ENCODE results near the gene CYFIP2. TPM values are rescaled to one million over a fixed set of nuclear protein-coding genes. Genes with fewer than 3 reads are reported as not detected.
A peak's percentile ranks its signal among the peaks of the same experiment; 100 is the strongest.

CYFIP2 gene
- total and polyA plus RNA-seq, 2 of the 13 experiments (the other 11 are each of a cell fraction or from before 2014, with no cell fraction given) = 22.6 to 30.3 TPM

DNA sequence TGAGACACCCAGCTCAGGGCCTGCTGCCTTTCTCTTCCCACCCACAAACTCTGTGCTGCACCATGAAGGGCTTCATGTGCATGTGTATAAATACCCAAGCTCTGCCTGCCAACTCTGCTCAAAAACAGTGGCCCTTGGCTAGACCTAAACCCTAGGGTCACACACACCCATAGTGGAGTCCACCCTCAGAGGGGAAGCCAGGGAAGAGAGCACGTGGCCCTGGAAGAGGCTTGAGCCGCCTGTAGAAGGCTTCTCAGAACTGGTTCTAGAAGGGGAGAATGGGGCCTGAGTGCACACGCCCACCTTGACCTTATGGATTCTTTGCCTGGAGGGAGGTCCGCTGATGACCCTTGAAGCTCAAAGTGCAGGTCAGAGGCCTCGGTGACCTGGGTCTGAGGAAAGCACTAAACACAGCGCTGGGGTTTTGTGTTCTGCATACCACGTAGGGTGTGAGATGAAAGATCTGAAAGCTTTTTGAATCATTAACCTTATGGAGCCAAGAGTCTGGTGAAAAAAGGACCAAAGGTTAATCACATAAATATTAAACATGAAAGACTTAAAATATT, 60.6 kb downstream of the CYFIP2 start:
- Histone ChIP-seq H3K36me3 (replicated peaks in 1 of 2; ENCODE audit: control insufficient read depth in 1 of 2, insufficient read depth in 2 of 2, low read length in 2 of 2) (peaks cover 12 to 27% of the 10 kb centered on the region in 2 experiments), H3K27ac (ENCODE audit: extremely low read length, insufficient read depth, low read length) (peak overlapping the region; percentile 68), H2AFZ (ENCODE audit: low read length) (no peak overlapping the region), H3K4me3 (replicated peaks in 1 of 3; ENCODE audit: insufficient read depth in 1 of 3, low read depth in 2 of 3, low read length in 3 of 3) (no peak overlapping the region), H4K20me1 (ENCODE audit: insufficient read depth, low read length) (no peaks in the 10 kb centered on the region), H3K9me3 (ENCODE audit: low read length) (no peaks in the 10 kb centered on the region), H3K4me1 (ENCODE audit: insufficient read depth, low read length) (peaks cover 36% of the 10 kb centered on the region), H3K27me3 (ENCODE audit: control insufficient read depth in 1 of 2, insufficient read depth in 2 of 2, low read length in 2 of 2) (no peaks in the 10 kb centered on the region), H3K4me2 (ENCODE audit: low read depth, low read length) (no peak overlapping the region), H3K79me2 (ENCODE audit: insufficient read depth, low read length) (no peaks in the 10 kb centered on the region), H3K9ac (ENCODE audit: insufficient read depth, low read depth, low read length) (no peak overlapping the region)
- WGBS (ENCODE audit: low lambda C conversion rate) = 44% methylated on average over 7 of the region's 7 CpGs
- in situ Hi-C loops (cut with HindIII; ENCODE audit: extremely low pct_ligation_motif_present, low pct_unique_long_range_greater_than_20kb) (loop anchor here (25.0 kb wide), 1 partner anchor 411 kb away; the partner anchor contains the start of genes LSM11 and THG1L), intact Hi-C loops (cut with micrococcal nuclease; ENCODE audit: unreplicated experiment) (loop anchor here (5.0 kb wide), 1 partner anchor 74 kb away; no protein-coding TSS in a partner anchor)
- DNase-seq (ENCODE audit: low spot score) = peak; percentile 33
- BruUV-seq (replicated peaks) = no TSS peak
- CTCF ChIA-PET (ENCODE audit: low intra/inter-chr PET ratio, low total read pairs) = no interaction called here
- peak; percentile 4 for FAIRE-seq
- POLR2A ChIA-PET = no interaction called here
- peak; percentile 59 for ATAC-seq
- TF ChIP-seq, protein P1, sequence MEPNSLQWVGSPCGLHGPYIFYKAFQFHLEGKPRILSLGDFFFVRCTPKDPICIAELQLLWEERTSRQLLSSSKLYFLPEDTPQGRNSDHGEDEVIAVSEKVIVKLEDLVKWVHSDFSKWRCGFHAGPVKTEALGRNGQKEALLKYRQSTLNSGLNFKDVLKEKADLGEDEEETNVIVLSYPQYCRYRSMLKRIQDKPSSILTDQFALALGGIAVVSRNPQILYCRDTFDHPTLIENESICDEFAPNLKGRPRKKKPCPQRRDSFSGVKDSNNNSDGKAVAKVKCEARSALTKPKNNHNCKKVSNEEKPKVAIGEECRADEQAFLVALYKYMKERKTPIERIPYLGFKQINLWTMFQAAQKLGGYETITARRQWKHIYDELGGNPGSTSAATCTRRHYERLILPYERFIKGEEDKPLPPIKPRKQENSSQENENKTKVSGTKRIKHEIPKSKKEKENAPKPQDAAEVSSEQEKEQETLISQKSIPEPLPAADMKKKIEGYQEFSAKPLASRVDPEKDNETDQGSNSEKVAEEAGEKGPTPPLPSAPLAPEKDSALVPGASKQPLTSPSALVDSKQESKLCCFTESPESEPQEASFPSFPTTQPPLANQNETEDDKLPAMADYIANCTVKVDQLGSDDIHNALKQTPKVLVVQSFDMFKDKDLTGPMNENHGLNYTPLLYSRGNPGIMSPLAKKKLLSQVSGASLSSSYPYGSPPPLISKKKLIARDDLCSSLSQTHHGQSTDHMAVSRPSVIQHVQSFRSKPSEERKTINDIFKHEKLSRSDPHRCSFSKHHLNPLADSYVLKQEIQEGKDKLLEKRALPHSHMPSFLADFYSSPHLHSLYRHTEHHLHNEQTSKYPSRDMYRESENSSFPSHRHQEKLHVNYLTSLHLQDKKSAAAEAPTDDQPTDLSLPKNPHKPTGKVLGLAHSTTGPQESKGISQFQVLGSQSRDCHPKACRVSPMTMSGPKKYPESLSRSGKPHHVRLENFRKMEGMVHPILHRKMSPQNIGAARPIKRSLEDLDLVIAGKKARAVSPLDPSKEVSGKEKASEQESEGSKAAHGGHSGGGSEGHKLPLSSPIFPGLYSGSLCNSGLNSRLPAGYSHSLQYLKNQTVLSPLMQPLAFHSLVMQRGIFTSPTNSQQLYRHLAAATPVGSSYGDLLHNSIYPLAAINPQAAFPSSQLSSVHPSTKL (CRISPR knock-in tag; IDR thresholded peaks at IDR 0.05) = 0 out of 2 replicates have a peak, but pooled peaks have one; percentile 14
- TF ChIP-seq ZNF773 (CRISPR knock-in tag; IDR thresholded peaks at IDR 0.05; ENCODE audit: borderline replicate concordance) (no peak), NR2F1 (CRISPR knock-in tag; IDR thresholded peaks at IDR 0.05) (peak; percentile 40 to 75; a peak in 3 of 4 replicates), EP300 (IDR thresholded peaks at IDR 0.05; ENCODE audit: low read depth in 2 of 2, low read length in 2 of 2) (peak in 1 of 2 experiments; percentile 30; a peak in 1 of 4 replicates), EP300 (CRISPR knock-in tag; IDR thresholded peaks at IDR 0.05; ENCODE audit: borderline replicate concordance) (no peak), NR2C2 (CRISPR knock-in tag; IDR thresholded peaks at IDR 0.05; ENCODE audit: borderline replicate concordance) (0 out of 2 replicates have a peak, but pooled peaks have one; percentile 25), ASH2L (IDR thresholded peaks at IDR 0.05; ENCODE audit: insufficient read length, low read depth, low read length) (peak; percentile 30), NR2F6 (IDR thresholded peaks at IDR 0.05) (peak; percentile 72), NR2F6 (CRISPR knock-in tag; IDR thresholded peaks at IDR 0.05) (peak; percentile 66)
- TF ChIP-seq, protein P2, sequence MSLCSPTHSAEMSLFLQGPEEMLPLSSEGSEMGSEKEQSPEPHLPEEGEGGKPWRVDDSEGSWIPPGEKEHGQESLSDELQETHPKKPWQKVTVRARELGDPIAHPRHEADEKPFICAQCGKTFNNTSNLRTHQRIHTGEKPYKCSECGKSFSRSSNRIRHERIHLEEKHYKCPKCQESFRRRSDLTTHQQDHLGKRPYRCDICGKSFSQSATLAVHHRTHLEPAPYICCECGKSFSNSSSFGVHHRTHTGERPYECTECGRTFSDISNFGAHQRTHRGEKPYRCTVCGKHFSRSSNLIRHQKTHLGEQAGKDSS (CRISPR knock-in tag; IDR thresholded peaks at IDR 0.05; ENCODE audit: borderline replicate concordance, low read depth) = no peak
- TF ChIP-seq, protein P3, sequence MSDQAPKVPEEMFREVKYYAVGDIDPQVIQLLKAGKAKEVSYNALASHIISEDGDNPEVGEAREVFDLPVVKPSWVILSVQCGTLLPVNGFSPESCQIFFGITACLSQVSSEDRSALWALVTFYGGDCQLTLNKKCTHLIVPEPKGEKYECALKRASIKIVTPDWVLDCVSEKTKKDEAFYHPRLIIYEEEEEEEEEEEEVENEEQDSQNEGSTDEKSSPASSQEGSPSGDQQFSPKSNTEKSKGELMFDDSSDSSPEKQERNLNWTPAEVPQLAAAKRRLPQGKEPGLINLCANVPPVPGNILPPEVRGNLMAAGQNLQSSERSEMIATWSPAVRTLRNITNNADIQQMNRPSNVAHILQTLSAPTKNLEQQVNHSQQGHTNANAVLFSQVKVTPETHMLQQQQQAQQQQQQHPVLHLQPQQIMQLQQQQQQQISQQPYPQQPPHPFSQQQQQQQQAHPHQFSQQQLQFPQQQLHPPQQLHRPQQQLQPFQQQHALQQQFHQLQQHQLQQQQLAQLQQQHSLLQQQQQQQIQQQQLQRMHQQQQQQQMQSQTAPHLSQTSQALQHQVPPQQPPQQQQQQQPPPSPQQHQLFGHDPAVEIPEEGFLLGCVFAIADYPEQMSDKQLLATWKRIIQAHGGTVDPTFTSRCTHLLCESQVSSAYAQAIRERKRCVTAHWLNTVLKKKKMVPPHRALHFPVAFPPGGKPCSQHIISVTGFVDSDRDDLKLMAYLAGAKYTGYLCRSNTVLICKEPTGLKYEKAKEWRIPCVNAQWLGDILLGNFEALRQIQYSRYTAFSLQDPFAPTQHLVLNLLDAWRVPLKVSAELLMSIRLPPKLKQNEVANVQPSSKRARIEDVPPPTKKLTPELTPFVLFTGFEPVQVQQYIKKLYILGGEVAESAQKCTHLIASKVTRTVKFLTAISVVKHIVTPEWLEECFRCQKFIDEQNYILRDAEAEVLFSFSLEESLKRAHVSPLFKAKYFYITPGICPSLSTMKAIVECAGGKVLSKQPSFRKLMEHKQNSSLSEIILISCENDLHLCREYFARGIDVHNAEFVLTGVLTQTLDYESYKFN (CRISPR knock-in tag; conservative IDR thresholded peaks at IDR 0.05) = peak; percentile 19; the same call in 1 of the 2 replicates
- TF ChIP-seq, protein P4, sequence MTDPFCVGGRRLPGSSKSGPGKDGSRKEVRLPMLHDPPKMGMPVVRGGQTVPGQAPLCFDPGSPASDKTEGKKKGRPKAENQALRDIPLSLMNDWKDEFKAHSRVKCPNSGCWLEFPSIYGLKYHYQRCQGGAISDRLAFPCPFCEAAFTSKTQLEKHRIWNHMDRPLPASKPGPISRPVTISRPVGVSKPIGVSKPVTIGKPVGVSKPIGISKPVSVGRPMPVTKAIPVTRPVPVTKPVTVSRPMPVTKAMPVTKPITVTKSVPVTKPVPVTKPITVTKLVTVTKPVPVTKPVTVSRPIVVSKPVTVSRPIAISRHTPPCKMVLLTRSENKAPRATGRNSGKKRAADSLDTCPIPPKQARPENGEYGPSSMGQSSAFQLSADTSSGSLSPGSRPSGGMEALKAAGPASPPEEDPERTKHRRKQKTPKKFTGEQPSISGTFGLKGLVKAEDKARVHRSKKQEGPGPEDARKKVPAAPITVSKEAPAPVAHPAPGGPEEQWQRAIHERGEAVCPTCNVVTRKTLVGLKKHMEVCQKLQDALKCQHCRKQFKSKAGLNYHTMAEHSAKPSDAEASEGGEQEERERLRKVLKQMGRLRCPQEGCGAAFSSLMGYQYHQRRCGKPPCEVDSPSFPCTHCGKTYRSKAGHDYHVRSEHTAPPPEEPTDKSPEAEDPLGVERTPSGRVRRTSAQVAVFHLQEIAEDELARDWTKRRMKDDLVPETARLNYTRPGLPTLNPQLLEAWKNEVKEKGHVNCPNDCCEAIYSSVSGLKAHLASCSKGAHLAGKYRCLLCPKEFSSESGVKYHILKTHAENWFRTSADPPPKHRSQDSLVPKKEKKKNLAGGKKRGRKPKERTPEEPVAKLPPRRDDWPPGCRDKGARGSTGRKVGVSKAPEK (CRISPR knock-in tag; IDR thresholded peaks at IDR 0.05; ENCODE audit: borderline replicate concordance) = no peak
